HG03066 (cell line): ENCODE data around the gene RNF150.

Source experiments
- ATAC-seq: cut with Tn5 transposase; IDR thresholded peaks from one replicate; pipeline ENCODE4 v1.9.1; 2021; ENCODE audit warnings: low read depth; ENCODE audit not compliant: unreplicated experiment

RNF150 gene

GRCh38 chr4:140932501-140933045 is 200.7 kb downstream of the RNF150 start:
- no peak for ATAC-seq

- ATAC-seq: no peak
Measured at GRCh38 chr4:140931911-140932310, 201.4 kb downstream of the RNF150 start.

DNA sequence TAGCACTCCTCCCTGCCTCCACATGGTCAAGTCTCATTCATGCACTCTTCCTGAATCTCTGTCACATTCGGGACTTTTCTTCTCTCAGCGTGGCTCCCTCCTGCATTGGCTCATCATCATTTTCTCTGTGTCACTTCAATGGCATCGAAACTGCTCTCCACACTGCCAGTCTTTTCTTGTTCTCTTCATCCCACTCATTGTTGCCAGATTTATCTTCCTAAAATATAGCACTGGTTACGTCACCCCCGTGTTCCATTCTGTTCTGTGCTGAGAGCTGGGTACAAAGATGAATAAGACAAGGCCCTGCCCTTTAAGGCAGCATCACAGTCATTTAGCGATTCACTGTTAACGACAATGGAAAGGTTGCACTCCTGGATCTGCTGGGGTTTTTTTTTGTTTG is 202.7 kb downstream of the RNF150 start:
- no peak for ATAC-seq

DNA sequence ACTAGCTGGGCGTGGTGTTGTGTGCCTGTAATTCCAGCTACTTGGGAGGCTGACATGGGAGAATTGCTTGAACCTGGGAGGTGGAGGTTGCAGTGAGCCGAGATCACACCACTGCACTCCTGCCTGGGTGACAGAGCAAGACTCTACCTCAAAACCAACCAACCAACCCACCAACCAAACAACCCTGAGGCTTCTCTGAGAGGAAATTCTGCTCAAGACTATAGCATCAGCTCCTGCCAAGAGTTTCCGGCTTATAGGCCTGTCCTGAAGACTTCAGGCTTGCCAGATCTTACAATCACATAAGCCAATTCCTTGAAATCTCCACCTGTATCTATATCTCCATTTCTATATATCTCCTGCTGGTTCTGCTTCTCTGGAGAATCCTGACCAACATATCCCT is 203.3 kb downstream of the RNF150 start:
- no peak for ATAC-seq

GRCh38 chr4:140928880-140929279 is 204.4 kb downstream of the RNF150 start:
- no peak for ATAC-seq

DNA sequence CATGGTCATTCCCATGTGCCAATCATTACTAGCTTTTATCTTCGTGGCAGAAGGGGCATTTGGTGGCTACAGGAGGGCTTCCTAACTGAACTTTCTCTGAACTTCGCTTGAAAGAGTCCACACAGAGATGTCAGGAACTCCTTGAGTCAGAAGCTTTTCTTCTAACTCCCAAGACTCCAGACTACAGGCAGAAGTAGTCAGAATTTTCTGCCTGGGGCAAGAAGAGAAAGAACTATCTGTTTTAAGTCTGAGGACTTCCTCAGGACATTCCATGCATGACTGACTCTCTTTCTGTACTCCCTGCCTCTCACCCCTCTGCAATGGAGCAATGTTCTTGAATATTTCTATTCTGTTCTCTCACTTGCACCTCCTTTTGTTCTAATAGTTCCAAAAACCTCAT is 206.6 kb downstream of the RNF150 start:
- no peak for ATAC-seq

DNA sequence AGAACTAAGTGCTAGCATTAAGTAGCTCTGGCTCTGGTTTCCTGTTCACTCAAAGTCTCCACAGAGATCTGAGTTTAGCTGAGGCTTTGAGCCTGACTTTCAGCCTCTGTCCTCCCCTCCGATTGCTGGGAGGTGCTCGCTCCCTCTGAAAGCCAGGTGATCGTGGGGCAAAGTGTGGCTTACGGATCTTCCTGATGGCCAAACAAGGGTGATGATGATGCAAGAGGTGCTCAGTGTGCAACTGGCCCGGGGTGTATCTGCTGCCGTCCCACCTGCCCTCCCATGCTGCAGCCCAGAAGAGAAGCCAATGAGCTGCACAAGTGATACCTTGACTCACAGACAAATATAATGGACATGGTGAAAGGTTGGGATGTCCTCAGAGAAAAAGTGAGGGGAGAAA is 207.9 kb downstream of the RNF150 start:
- ATAC-seq: no peak

DNA sequence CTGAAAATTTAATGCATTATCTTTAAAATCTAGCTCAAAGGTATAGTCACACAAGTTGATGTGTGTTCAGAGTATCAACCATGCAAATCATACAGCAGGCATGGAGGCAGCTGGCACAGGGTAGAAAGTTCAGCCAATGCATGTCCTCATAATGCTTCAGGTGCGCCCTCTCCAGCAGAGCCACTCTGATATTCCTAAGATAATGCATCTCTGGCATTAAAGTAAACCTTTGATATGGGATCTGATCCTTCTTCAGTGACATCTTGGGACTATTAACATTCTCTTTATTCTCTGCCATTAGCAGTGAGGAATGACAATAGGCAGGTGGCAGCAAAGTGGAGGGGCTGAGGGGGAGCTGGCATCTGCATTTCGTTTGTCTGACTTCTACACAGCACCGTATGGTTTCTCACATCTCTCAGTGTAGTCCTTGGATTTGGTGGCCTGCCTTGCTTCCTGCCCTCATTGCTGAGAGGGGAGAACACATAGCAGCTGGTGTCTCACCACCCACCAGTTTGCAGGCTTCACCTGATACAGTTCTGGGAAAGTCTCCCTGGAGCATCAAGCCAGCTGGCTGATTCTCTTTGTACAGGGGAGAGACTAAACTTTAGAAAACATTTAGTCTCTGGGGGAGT is 208.4 kb downstream of the RNF150 start:
- ATAC-seq: no peak

GRCh38 chr4:140906993-140907962 is 226.0 kb downstream of the RNF150 start:
- no peak for ATAC-seq

DNA sequence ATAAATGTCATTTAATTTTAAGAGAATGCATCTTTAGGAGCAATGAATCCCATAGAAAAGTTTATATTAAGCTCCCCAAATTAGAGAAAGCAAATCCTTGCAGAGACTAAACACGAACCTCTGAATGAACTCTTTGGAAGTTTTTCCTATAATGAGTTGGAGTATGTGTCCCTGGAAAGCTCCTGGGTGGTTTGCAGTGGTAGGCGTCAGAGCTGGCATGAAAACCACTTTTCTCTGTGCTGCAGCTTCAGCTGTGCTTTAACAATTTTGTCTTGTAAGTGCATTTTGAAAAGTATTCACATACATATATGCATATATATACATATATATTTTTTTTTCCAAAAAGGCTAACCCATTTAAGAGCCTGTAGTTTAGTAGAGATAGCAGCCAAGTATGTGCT is 228.4 kb downstream of the RNF150 start:
- ATAC-seq: no peak

DNA sequence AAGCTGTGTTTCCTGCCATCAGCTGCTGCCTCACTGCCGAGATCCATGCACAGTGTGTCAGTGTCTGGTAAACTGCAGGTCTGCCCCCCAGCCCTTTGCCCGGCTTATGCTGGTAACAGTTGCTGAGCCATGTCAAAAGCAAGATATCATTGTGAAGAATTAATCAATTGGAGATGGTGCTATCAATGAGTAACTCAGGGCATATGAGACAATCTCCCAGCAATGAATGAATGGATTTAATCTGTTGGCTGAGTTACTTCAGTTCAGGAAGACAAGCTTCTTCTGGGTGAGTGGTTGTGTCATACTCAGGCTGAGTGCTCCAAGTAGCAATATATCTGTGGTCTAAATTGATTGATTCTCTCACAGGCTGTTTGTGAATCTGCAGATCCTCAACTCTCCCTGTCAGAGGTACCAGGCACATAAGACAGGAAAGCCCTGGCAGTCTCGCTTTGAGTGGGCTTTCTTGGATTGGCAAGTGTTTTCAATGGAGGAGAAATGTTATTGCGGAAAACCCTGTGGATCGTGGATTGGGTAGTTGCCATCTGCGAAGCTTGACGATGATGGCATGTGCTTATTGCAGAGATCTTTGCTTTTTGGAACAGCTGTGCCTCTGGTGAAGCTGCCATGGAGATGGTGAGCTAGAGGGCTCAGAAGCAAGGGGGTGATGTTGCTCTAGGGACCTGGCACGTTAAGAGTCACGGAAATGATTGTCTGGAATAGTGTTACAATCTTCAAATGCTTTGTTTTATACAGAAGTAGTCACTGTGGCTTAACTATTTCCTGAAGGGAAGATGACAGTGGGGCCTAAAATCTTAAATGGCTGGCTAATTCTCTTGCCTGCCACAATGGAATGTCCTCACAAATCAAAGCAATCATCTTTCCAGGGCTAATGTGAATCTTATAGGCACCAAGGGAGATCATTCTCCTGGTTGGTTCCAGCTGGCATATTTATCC is 229.5 kb downstream of the RNF150 start:
- ATAC-seq: no peak

- no peak for ATAC-seq
Measured at GRCh38 chr4:140901736-140902336, 231.4 kb downstream of the RNF150 start.

DNA sequence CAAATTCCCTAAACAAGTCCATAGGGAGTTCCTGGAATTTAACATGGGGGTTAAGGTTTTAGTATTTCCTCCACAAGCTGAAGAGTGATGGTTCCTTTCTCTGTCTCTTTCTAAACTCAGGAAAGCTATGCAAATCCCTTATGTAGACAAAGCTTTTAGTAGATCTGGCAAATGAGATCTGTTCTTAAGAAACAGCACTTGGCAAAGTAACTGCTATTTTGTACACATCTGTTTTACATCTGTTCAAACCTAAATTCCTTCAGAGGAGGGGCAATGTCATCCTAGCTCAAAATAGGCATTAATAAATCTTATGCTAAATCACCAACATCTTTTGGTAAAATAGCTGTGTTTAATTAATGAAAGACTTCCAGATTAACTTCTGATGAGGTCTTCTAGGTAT is 239.3 kb downstream of the RNF150 start:
- no peak for ATAC-seq

DNA sequence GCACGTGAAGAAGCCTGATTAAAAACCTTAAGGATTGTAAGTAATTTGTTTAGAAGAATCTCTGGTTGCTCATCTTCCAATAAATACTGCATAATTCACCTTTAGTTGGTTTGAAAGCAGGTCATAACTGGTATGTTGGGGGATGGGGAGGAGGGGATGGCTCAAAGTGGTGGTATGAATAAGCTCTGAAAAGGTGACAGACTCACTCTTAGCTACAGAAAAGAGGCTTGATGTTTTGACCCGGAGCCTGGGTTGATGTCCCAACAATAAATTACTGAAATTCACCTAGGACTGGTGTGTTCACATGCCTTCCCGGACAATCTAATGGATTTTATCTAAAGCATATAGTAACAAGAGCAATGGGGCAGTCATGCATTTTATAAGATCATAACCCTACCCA is 245.2 kb downstream of the RNF150 start:
- ATAC-seq: no peak

DNA sequence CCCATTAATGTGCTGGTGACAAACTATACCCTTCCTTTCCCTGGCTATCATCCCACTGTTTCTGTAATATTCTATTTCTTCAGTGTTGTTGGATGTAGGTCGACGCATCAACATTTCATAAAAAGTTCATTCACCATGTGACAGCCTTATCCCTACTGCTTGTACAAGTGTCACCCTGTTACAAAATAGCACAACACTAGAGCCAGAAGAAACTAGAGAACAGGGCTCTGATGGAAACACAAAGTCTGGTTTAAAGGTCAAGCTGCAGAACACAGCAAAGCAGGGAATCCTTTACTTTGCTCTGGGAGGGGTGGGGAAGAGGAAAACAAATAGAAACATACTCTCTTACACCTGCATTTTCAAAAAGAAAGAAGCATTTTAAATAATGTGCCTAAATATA is 245.8 kb downstream of the RNF150 start:
- ATAC-seq: no peak

DNA sequence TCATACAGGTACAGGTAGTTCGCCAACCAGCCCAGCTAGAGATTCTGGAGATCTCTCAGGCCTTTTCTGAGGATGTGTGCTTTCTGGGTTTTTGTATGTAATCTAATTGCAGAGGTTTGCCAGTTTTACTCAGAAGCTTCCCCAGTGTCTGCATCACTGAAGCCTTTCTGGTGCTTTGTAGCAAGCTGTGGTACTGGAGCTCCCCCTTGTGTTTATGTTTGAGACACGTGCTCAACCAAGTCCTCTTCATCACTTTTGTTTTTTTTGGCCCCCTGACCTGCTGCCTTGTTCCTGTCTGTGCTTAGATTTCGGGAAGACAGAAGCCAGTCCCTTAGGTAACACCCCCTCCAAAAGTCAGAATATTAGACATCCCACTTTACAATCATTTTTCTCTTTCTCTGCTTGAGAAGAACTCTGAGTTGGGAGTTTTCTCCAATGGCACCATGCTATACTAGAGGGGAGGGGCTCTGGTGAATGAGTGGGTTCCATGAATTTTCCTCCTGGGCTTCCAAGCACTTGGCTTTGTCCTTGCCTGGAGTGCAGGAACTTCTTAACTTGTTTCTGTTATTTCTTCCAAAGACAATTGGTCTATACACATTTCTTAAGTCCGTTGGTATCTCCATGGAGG is 248.7 kb downstream of the RNF150 start:
- ATAC-seq: peak; percentile 84

- no peak for ATAC-seq
Measured at GRCh38 chr4:140877781-140878180, 255.5 kb downstream of the RNF150 start.

DNA sequence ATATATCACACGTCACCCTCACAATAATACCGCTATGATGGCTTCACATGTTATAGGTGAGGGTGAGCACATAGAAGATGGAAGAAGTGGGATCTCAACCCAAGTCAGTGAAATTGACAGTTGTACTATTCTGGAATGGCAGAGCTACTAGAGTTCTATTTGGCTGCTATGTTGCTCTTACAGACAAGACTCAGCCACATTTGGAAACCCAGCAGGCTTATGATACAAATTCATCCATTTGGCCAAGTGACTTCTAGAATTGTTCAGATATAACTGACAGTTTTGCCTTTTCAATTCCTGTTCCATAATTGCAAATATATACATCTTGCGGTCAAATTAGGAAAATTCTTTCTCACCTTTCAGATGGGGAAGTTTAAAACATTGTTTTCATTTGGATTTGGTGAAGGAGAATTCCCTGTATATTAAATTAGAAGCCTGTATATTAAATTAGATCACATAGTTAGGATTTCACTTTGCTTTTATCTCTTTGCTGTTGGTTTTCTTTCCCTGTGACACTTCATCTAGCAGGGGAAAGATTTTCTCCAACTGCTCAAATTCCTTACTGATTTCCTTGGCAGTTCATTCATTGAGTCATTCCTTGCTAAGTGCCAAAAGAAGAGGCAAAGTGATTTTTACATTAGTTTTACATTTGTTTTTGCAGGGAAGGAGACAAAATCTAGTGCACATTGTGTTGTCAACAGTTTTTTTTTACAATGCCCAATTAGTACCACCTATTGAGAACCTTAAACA is 256.5 kb downstream of the RNF150 start:
- no peak for ATAC-seq
